Hepatocyte (in vitro differentiated cells): ENCODE results near the gene SDSL.

Experiments used
- EZH2 ChIP-seq: fragments of 200-600 bp; sonication (generic); IDR thresholded peaks from 2 replicates; pipeline ENCODE4 v1.6.1; 2016; ENCODE audit warnings: antibody characterized with exemption, mild to moderate bottlenecking, borderline replicate concordance
- EZH2phosphoT487 ChIP-seq: fragments of 200-600 bp; sonication (generic); IDR thresholded peaks from one replicate; pipeline ENCODE4 v1.6.1; 2018; ENCODE audit warnings: antibody characterized with exemption, mild to moderate bottlenecking, low read depth, moderate library complexity; ENCODE audit not compliant: unreplicated experiment, severe bottlenecking
- TF ChIP-seq, protein P1 (sequence below): fragments of 200-600 bp; sonication (generic); IDR thresholded peaks from 2 replicates; pipeline ENCODE4 v1.5.1; 2016; ENCODE audit warnings: antibody characterized with exemption, mild to moderate bottlenecking; ENCODE audit not compliant: poor library complexity

DNA sequence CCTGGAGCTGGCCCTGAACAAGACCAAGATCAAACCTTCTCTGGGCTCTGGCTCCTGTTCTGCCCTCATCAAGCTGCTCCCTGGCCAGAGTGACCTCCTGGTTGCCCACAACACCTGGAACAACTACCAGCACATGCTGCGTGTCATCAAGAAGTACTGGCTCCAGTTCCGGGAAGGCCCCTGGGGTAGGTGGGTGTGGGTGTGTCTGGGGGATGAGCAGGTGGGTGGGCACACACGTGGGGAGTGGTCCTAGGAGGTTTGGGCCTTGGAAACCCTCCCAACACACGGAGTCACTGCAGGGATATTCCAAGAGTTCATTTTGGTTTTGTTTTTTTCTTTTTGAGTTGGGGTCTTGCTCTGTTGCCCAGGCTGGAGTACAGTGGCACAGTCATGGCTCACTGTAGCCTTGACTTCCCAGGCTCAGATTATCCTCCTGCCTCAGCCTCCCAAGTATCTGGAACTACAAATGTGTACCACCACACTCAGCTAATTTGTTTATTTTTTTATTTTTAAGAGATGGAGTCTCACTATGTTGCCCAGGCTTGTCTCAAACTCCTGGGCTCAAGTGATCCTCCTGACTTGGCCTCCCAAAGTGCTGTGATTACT is 47.3 kb upstream of the SDSL start:
- TF ChIP-seq, protein P1, sequence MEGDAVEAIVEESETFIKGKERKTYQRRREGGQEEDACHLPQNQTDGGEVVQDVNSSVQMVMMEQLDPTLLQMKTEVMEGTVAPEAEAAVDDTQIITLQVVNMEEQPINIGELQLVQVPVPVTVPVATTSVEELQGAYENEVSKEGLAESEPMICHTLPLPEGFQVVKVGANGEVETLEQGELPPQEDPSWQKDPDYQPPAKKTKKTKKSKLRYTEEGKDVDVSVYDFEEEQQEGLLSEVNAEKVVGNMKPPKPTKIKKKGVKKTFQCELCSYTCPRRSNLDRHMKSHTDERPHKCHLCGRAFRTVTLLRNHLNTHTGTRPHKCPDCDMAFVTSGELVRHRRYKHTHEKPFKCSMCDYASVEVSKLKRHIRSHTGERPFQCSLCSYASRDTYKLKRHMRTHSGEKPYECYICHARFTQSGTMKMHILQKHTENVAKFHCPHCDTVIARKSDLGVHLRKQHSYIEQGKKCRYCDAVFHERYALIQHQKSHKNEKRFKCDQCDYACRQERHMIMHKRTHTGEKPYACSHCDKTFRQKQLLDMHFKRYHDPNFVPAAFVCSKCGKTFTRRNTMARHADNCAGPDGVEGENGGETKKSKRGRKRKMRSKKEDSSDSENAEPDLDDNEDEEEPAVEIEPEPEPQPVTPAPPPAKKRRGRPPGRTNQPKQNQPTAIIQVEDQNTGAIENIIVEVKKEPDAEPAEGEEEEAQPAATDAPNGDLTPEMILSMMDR: no peak
- TF ChIP-seq EZH2 (no peak), EZH2phosphoT487 (no peak)
